SH-SY5Y (cell line): Measurements from ENCODE around the gene SMCHD1.

Experiments used
- GATA2 ChIP-seq: IDR thresholded peaks from 2 replicates; pipeline ENCODE4 v1.6.1; 2011; ENCODE audit warnings: mild to moderate bottlenecking, low read depth, low read length
- GATA3 ChIP-seq: IDR thresholded peaks from 2 replicates; pipeline ENCODE4 v1.6.1; 2011; ENCODE audit warnings: low read depth, mild to moderate bottlenecking, low read length, moderate library complexity

GRCh38 chr18:2672410-2672809 lies 16.9 kb downstream of the SMCHD1 start:
- TF ChIP-seq GATA2 (no peak), GATA3 (no peak)
